ENCODE measurements around the gene OTUD7B. TPM values are rescaled to one million over a fixed set of nuclear protein-coding genes. Genes with fewer than 3 reads are reported as not detected.

Gene OTUD7B
- total RNA-seq, 1 donor from 2014 or later = 26.1 TPM

DNA sequence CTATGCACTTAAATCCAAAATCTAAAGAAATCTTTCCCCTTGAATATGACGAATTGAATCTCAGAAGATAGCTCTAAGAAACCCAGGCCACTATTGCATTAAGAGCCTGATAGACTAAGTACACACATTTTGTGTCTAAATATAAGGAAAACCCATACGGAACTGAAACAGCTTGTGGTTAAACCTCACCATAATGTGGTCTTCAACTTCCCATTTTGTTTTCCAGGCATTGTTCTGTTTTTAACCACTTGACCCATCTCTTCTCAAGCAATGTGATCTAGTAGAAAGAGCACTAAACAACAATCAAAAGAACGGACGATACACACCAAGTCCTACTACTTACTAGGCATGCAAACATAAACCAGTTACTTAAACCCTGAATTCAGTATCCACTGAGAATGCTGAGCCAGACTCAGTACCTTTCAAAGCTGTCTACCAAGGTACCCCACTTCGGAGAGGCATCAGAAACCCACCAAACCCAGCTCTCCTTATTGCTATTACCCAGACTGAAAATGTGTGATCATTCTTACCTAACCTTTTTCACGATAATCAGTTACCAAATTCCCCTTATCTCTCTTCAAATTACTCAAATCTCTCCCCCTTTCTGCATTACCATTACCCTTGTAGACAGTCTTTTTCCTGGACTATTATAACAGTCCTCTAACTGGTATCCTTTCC, 12.8 kb downstream of the OTUD7B start:
- Mint-ChIP-seq H3K36me3 (ENCODE audit: low read depth) (peaks cover 48% of the 10 kb centered on the region), H3K4me3 (ENCODE audit: low read depth) (no peak overlapping the region), H3K9me3 (no peaks in the 10 kb centered on the region), H3K4me1 (ENCODE audit: low read depth) (peaks cover 54% of the 10 kb centered on the region), H3K27me3 (ENCODE audit: low read depth) (peaks cover 2% of the 10 kb centered on the region), H3K27ac (peak overlapping the region; percentile 45)
- no peak for DNase-seq (ENCODE audit: low spot score)
- intact Hi-C loops (cut with micrococcal nuclease) = loop anchor here (1.0 kb wide), 1 partner anchor 10 kb away; no protein-coding TSS in a partner anchor

DNA sequence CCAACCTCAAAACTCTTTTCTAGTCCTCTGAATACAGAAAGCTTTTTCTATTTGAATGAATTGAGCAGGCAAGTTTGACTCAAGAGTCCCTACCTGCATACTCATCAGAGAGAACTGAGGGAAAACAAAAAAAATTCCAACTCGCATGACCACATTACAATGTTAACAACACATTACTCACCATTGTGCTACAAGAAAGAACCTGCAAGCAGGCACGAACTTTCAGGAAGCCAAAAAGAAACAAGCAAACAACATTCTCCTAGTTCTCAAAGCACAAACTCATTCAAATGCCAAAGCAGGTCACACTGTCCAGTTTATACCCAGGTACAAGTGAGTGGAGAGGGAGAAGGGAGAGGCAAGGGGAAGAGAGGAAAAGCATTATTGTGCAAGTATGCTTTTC, 14.6 kb downstream of the OTUD7B start:
- intact Hi-C loops (cut with micrococcal nuclease) = loop anchor here (1.0 kb wide), 1 partner anchor 13 kb away; no protein-coding TSS in a partner anchor
- Mint-ChIP-seq H3K4me3 (ENCODE audit: low read depth) (peak overlapping the region; percentile 62), H3K4me1 (ENCODE audit: low read depth) (peaks cover 42% of the 10 kb centered on the region), H3K9me3 (no peaks in the 10 kb centered on the region), H3K27ac (peak overlapping the region; percentile 86), H3K27me3 (ENCODE audit: low read depth) (peaks cover 2% of the 10 kb centered on the region), H3K36me3 (ENCODE audit: low read depth) (peaks cover 33% of the 10 kb centered on the region)
- no peak for DNase-seq (ENCODE audit: low spot score)

DNA sequence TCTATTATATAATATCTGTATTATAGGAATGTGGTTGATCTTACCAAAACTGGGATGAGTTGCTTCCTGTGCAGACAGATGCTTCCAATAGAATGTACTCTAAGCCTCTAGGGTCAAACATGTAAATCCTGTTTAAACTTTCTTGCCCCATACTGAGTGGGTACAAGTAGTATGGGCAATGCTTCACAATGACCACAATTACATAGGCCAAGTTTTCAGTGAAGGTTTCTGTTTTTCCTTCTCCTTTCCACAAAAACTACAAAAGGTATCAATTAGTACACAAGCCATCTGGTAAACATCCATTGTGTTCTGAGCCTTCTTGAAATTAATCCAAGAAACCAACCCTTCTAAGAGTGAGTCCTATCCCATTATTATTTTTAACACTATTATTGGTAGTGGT, 16.8 kb downstream of the OTUD7B start:
- intact Hi-C loops (cut with micrococcal nuclease) = no loop called here
- Mint-ChIP-seq H3K9me3 (no peaks in the 10 kb centered on the region), H3K27me3 (ENCODE audit: low read depth) (no peaks in the 10 kb centered on the region), H3K27ac (no peak overlapping the region), H3K36me3 (ENCODE audit: low read depth) (peaks cover 21% of the 10 kb centered on the region), H3K4me3 (ENCODE audit: low read depth) (no peak overlapping the region), H3K4me1 (ENCODE audit: low read depth) (peaks cover 35% of the 10 kb centered on the region)
- DNase-seq (ENCODE audit: low spot score) = no peak

DNA sequence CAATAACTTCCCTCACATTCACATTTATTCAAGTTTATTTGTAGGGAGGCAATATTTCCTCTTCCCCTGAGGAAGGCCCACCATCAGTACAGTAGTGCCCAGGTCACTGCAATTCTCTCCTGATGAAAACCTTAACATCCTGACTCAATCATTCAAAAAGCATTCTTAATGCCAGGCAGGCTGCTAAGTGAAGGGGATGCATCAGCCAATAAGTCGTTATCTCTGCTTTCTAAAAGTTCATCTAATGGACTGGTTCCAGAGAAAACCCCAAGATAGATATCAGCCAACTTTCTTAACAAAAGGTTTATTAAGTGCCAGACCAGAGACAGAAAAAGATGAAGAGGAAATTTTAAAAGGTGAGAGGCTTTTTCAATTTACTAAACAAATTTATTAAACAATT, 17.3 kb downstream of the OTUD7B start:
- H3K9me3 Mint-ChIP-seq = no peaks in the 10 kb centered on the region
- H3K27ac Mint-ChIP-seq = no peak overlapping the region
- no peak for DNase-seq (ENCODE audit: low spot score)
- H3K27me3 Mint-ChIP-seq (ENCODE audit: low read depth) = no peaks in the 10 kb centered on the region
- H3K36me3 Mint-ChIP-seq (ENCODE audit: low read depth) = peaks cover 21% of the 10 kb centered on the region
- H3K4me1 Mint-ChIP-seq (ENCODE audit: low read depth) = peaks cover 31% of the 10 kb centered on the region
- H3K4me3 Mint-ChIP-seq (ENCODE audit: low read depth) = no peak overlapping the region
- intact Hi-C loops (cut with micrococcal nuclease) = no loop called here

DNA sequence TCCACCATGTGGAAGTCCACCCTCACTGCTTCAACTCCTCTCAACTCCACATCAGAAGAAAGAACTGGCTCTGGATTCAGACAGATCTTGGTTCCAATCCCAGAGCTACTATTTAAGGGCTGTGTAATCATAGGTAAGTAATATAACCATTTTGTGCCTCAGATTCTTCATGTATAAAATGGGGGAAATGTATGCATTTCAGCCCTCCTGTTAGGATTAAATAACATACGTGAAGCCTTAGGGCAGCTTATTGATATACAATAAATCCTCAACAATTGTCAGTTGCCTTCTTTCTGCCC, 23.3 kb downstream of the OTUD7B start:
- Mint-ChIP-seq H3K27ac (no peak overlapping the region), H3K36me3 (ENCODE audit: low read depth) (peaks cover 9% of the 10 kb centered on the region), H3K4me1 (ENCODE audit: low read depth) (peaks cover 4% of the 10 kb centered on the region)

DNA sequence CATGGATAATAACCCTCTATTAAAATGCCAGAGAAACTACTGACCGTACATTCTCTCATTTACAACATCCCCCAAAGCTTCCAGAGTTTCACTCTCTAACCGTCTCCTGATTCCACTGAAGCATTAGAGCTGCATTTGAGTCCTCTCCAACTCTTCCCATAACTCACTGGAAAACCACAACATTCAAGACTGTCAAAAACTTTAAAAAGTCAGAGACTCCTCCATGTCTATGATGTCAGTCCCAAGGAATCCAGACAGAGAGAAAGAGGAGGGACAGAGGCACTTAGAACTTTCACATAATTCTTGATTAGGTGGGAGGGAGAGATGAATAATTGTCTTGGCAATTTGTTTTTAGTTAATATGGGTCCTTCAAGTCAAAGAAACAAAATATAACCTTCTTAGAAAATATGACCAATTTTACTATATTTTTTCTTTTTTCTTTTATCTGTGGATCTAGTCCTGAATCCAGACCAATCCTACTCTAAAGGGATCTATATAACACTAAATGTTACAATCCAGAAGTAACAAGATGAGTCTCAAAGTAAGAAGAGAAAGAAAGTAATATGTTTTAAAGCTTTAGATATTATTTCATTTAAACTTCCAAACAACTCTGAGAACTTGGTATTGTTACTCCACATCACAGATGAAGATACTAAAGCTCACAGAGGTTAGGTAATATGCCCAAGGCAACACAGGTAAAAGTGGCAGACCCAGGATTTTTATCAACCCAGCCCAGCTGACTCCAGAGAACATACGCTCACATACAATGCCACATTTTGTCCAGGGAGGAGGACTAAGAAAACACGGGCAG, 23.8 kb downstream of the OTUD7B start:
- H3K36me3 Mint-ChIP-seq (ENCODE audit: low read depth) = peaks cover 9% of the 10 kb centered on the region
- intact Hi-C loops (cut with micrococcal nuclease) = no loop called here

More for the DNA sequence above, 23.3 kb downstream of the OTUD7B start:
- Mint-ChIP-seq H3K4me3 (ENCODE audit: low read depth) (no peak overlapping the region), H3K27me3 (ENCODE audit: low read depth) (no peaks in the 10 kb centered on the region), H3K9me3 (no peaks in the 10 kb centered on the region)
- DNase-seq (ENCODE audit: low spot score) = no peak
- intact Hi-C loops (cut with micrococcal nuclease) = no loop called here

DNA sequence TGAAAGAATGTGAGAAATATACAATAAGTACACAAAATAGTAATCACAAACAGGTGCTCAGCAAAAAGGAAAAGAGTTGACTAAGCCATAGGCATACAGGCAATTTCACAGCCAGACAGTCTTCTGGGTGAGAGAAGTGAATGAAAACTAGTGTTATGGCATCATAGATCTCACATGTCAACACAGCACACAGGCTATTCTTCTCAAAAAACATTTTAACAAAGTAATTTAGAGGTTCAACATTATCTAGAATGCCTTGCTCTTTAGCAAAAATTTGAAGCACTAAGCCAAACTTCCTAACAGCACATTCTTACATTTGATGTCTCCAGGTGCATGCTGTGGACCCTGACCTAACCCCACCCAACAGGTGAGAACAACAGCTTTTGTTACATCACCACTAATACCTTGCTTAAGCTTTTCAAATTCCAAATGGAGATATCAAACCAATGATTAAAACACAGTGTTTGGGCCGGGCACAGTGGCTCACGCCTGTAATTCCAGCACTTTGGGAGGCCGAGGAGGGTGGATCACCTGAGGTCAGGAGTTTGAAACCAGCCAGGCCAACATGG, 30.5 kb downstream of the OTUD7B start:
- peaks cover 24% of the 10 kb centered on the region for H3K36me3 Mint-ChIP-seq (ENCODE audit: low read depth)
- no peaks in the 10 kb centered on the region for H3K27me3 Mint-ChIP-seq (ENCODE audit: low read depth)
- peak overlapping the region; percentile 33 for H3K27ac Mint-ChIP-seq
- no peak overlapping the region for H3K4me3 Mint-ChIP-seq (ENCODE audit: low read depth)
- no peaks in the 10 kb centered on the region for H3K9me3 Mint-ChIP-seq
- no peak for DNase-seq (ENCODE audit: low spot score)
- H3K4me1 Mint-ChIP-seq (ENCODE audit: low read depth) = peaks cover 29% of the 10 kb centered on the region
- intact Hi-C loops (cut with micrococcal nuclease) = no loop called here

More for the DNA sequence above, 23.8 kb downstream of the OTUD7B start:
- H3K27ac Mint-ChIP-seq = no peak overlapping the region
- no peaks in the 10 kb centered on the region for H3K9me3 Mint-ChIP-seq
- DNase-seq (ENCODE audit: low spot score) = no peak
- peaks cover 4% of the 10 kb centered on the region for H3K4me1 Mint-ChIP-seq (ENCODE audit: low read depth)
- H3K27me3 Mint-ChIP-seq (ENCODE audit: low read depth) = no peaks in the 10 kb centered on the region
- no peak overlapping the region for H3K4me3 Mint-ChIP-seq (ENCODE audit: low read depth)

DNA sequence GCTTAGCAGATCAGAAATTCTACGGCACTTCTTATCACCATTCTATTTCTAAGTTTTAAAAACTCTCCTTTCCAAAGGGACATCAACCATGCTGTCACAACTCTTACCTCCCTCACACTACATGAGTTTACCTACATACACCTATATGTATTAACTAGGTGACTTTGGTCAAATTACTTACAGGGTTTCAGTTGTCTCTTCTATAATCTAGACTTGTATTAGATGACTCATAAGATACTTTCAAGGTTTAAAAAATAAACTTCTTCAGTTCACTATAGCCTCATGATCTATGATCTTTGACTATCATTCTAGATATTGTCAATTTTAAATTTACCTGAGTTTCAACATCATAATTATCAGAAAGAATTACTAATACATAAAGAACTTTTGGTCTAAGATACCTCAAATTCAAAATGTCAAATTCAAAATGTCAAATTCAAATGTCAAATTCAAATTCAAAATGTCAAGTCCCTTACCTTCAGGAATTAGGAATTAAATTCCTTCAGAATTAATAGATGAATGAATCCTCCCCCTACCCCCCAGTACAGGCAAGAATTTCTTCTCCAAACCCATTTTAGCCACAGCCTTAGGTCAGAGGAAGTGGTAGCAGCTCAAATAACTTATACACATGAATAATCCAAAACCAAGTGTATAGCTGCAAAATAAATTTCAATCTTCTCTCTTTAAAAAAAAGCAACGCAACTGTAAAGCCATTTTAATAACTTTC, 31.1 kb downstream of the OTUD7B start:
- Mint-ChIP-seq H3K27me3 (ENCODE audit: low read depth) (no peaks in the 10 kb centered on the region), H3K4me1 (ENCODE audit: low read depth) (peaks cover 29% of the 10 kb centered on the region), H3K4me3 (ENCODE audit: low read depth) (no peak overlapping the region), H3K27ac (peak overlapping the region; percentile 33), H3K9me3 (no peaks in the 10 kb centered on the region), H3K36me3 (ENCODE audit: low read depth) (peaks cover 28% of the 10 kb centered on the region)
- intact Hi-C loops (cut with micrococcal nuclease) = no loop called here
- no peak for DNase-seq (ENCODE audit: low spot score)

DNA sequence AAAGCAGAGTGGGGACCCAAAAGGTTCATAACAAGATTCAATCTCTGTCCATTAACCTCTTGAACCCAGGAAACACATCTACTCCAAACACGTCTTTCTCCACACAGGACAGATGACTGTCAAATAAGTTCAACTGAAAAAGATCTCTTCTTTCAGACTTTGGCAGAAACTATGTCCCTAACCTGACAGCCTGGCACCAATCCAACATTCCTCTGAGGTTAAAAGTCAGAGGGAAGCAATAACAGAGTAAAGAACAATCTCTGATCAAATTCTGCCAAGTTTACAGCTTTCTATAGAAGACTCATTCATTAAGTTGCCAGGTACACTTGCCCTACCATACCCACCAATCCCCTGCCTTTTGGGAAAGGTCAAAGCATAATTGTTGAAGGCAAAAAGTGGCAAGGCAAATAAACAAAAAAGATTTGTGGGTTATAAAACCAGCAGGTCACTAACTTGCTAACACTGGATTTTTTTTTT, 31.9 kb downstream of the OTUD7B start:
- Mint-ChIP-seq H3K36me3 (ENCODE audit: low read depth) (peaks cover 32% of the 10 kb centered on the region), H3K4me1 (ENCODE audit: low read depth) (peaks cover 29% of the 10 kb centered on the region), H3K9me3 (no peaks in the 10 kb centered on the region), H3K27ac (no peak overlapping the region), H3K27me3 (ENCODE audit: low read depth) (no peaks in the 10 kb centered on the region), H3K4me3 (ENCODE audit: low read depth) (no peak overlapping the region)
- intact Hi-C loops (cut with micrococcal nuclease) = no loop called here
- no peak for DNase-seq (ENCODE audit: low spot score)

DNA sequence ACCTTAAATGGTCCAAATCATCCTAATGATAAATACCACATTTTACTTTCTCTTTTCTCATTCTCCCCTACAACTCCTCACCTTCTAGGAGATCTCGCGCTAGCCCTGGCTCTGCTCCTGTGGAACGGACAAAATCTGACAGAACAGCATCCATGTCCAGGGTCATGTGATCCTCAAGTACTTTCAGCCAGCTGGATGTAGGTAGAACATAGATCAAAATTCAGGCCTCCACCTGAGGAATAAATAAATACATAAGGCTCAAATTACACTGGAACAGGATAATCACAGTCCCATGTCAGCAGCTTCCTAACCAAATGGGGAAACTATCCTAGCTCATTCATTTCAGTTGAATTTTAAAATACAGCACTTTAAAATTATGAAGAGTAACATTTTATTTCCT, 33.2 kb downstream of the OTUD7B start:
- Mint-ChIP-seq H3K36me3 (ENCODE audit: low read depth) (peaks cover 41% of the 10 kb centered on the region), H3K4me3 (ENCODE audit: low read depth) (no peak overlapping the region), H3K4me1 (ENCODE audit: low read depth) (peaks cover 27% of the 10 kb centered on the region), H3K9me3 (no peaks in the 10 kb centered on the region), H3K27me3 (ENCODE audit: low read depth) (no peaks in the 10 kb centered on the region), H3K27ac (no peak overlapping the region)
- no peak for DNase-seq (ENCODE audit: low spot score)
- intact Hi-C loops (cut with micrococcal nuclease) = no loop called here

DNA sequence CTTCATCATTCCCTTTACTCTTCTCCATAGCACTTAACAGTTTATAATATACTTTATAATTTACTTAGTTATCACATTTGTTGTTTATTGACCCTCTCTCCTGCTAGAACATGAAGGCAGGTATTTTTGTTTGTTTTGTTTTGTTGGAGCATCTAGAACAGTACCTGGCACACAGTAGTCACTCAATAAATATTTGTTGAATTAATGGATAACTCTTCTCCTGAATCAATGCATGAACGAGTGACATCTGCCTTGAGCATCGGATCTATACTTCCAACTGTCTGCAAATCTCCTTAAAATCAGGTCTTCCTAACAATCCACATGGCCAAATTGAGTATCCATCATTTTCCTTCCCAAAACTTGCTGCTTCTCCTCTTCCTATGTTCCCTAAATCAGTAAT, 38.0 kb downstream of the OTUD7B start:
- Mint-ChIP-seq H3K9me3 (no peaks in the 10 kb centered on the region), H3K27me3 (ENCODE audit: low read depth) (no peaks in the 10 kb centered on the region), H3K4me3 (ENCODE audit: low read depth) (no peak overlapping the region), H3K27ac (no peak overlapping the region), H3K4me1 (ENCODE audit: low read depth) (peaks cover 2% of the 10 kb centered on the region), H3K36me3 (ENCODE audit: low read depth) (peaks cover 55% of the 10 kb centered on the region)
- no peak for DNase-seq (ENCODE audit: low spot score)
- intact Hi-C loops (cut with micrococcal nuclease) = no loop called here

DNA sequence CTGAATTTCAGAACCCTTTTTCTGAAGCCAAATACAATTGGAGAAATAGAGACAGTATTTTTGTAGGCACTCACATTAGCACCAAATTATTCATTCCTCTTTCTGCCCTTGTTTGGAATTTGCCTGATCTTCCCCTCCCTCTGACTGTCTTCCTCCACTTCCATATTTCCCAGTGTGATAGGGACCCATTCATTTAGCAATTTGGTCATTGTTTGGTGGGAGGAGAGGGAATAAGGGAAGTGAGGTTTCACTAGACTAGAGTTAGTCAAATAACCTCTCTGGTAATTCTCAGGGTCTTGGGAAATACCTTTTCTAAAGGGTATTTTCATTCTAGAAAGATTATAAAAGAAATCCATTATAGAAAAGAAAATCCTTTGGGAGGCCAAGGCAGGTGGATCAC, 42.9 kb downstream of the OTUD7B start:
- Mint-ChIP-seq H3K9me3 (no peaks in the 10 kb centered on the region), H3K4me3 (ENCODE audit: low read depth) (no peak overlapping the region), H3K27me3 (ENCODE audit: low read depth) (no peaks in the 10 kb centered on the region), H3K27ac (no peak overlapping the region), H3K4me1 (ENCODE audit: low read depth) (peaks cover 8% of the 10 kb centered on the region), H3K36me3 (ENCODE audit: low read depth) (peaks cover 54% of the 10 kb centered on the region)
- intact Hi-C loops (cut with micrococcal nuclease) = no loop called here
- DNase-seq (ENCODE audit: low spot score) = no peak

Data from activated T-helper 2 cell treated with anti-CD3 and anti-CD28 coated beads, Interferon-gamma antibody, Interleukin-2, Interleukin-4, amounts not matched to agents 10 μg/mL and 5 μg/mL and 100 μg/mL, durations not matched to agents 14 hours and 24 hours and 36 hours (primary cell).